IMR-90 (cell line): ENCODE results near the gene ME2. TPM values are rescaled to one million over a fixed set of nuclear protein-coding genes. Genes with fewer than 3 reads are reported as not detected.

Experiments
- ATAC-seq: fragments of 200-7000 bp; cut with Tn5 transposase; 2 replicates; pipeline ENCODE4 v1.9.1; 2020; ENCODE audit warnings: low read depth, mild to moderate bottlenecking, moderate library complexity
- BruUV-seq: library from RNA; stranded (reverse); fragments of 400-500 nt; replicated peaks from 2 replicates; lab custom pipeline; 2021; lab: Mats Ljungman, UMichigan
- CTCF ChIA-PET: fragments of 300-600 bp; formaldehyde crosslinking; extraction: SDS; loops from one replicate; lab custom pipeline; 2021; ENCODE audit warnings: antibody characterized with exemption; lab: Yijun Ruan, JAX
- POLR2A ChIA-PET: fragments of 300-600 bp; sonication (Branson Sonifier 250); formaldehyde crosslinking; loops from one replicate; lab custom pipeline; 2022; ENCODE audit warnings: antibody characterized with exemption; ENCODE audit not compliant: unreplicated experiment; lab: Charles Lee
- DNase-seq: peaks from one replicate; pipeline ENCODE4 v3.0.0; 2013
- H2AFZ ChIP-seq: replicated peaks from 2 replicates; pipeline ENCODE3; 2013; ENCODE audit warnings: low read length, mild to moderate bottlenecking; ENCODE audit not compliant: poor library complexity
- H2AK5ac ChIP-seq: 2 replicates; pipeline ENCODE4 v1.6.1; 2013; ENCODE audit warnings: low read depth, low read length, inconsistent platforms
- H2AK9ac ChIP-seq: replicated peaks from 2 replicates; pipeline ENCODE3; 2013; ENCODE audit warnings: mild to moderate bottlenecking, low read depth, low read length, moderate library complexity; ENCODE audit not compliant: poor library complexity
- H2BK120ac ChIP-seq: 2 replicates; pipeline ENCODE4 v1.6.1; 2013; ENCODE audit warnings: low read depth, low read length, inconsistent platforms
- H2BK15ac ChIP-seq: 3 replicates; pipeline ENCODE4 v1.6.1; 2013; ENCODE audit warnings: low read depth, low read length, inconsistent platforms
- H2BK20ac ChIP-seq: 2 replicates; pipeline ENCODE4 v1.6.1; 2013; ENCODE audit warnings: low read depth, mild to moderate bottlenecking, inconsistent platforms, low read length, moderate library complexity
- H2BK5ac ChIP-seq: 2 replicates; pipeline ENCODE4 v1.6.1; 2013; ENCODE audit warnings: mild to moderate bottlenecking, low read depth, low read length, inconsistent platforms; ENCODE audit not compliant: poor library complexity, severe bottlenecking
- H3K14ac ChIP-seq: replicated peaks from 2 replicates; pipeline ENCODE4 v1.6.1; 2013; ENCODE audit warnings: low read depth, low read length, inconsistent platforms
- H3K18ac ChIP-seq: 2 replicates; pipeline ENCODE4 v1.6.1; 2013; ENCODE audit warnings: low read depth, low read length, control low read depth
- H3K23ac ChIP-seq: 2 replicates; pipeline ENCODE4 v1.6.1; 2013; ENCODE audit warnings: low read depth, low read length, inconsistent platforms
- H3K27ac ChIP-seq: 2 replicates; pipeline ENCODE4 v1.5.1; 2013; ENCODE audit warnings: mild to moderate bottlenecking, control low read depth, low read length; ENCODE audit not compliant: insufficient read depth
- H3K27me3 ChIP-seq: 2 replicates; pipeline ENCODE4 v1.6.1; 2013; ENCODE audit warnings: low read length; ENCODE audit not compliant: control insufficient read depth, insufficient read depth
- H3K36me3 ChIP-seq: 2 replicates; pipeline ENCODE4 v1.6.1; 2013; ENCODE audit warnings: low read length, mixed read lengths; ENCODE audit not compliant: control insufficient read depth, insufficient read depth
- H3K4ac ChIP-seq: 2 replicates; pipeline ENCODE4 v1.6.1; 2013; ENCODE audit warnings: low read depth, low read length, inconsistent platforms
- H3K4me1 ChIP-seq: 2 replicates; pipeline ENCODE4 v1.6.1; 2013; ENCODE audit warnings: low read length, mixed read lengths; ENCODE audit not compliant: control insufficient read depth, insufficient read depth
- H3K4me2 ChIP-seq: 2 replicates; pipeline ENCODE4 v1.6.1; 2013; ENCODE audit warnings: low read depth, mild to moderate bottlenecking, control low read depth, low read length, moderate library complexity
- H3K4me3 ChIP-seq: 2 replicates; pipeline ENCODE4 v1.5.1; 2013; ENCODE audit warnings: low read depth, mild to moderate bottlenecking, control low read depth, low read length, moderate library complexity; ENCODE audit not compliant: insufficient read depth
- H3K56ac ChIP-seq: 2 replicates; pipeline ENCODE4 v1.6.1; 2013; ENCODE audit warnings: low read length, inconsistent platforms; ENCODE audit not compliant: insufficient read depth; ENCODE audit errors: extremely low read depth
- H3K79me1 ChIP-seq, 2 experiments: 2 replicates each; pipeline ENCODE4 v1.6.1; 2013; ENCODE audit warnings: low read length in 2 of 2, inconsistent platforms in 1 of 2, low read depth in 1 of 2
- H3K9ac ChIP-seq: 2 replicates; pipeline ENCODE4 v1.6.1; 2013; ENCODE audit warnings: low read depth, low read length, control low read depth
- H3K9me1 ChIP-seq: 2 replicates; pipeline ENCODE4 v1.6.1; 2013; ENCODE audit warnings: low read length, inconsistent platforms; ENCODE audit not compliant: insufficient read depth
- H3K9me3 ChIP-seq: 2 replicates; pipeline ENCODE4 v1.6.1; 2013; ENCODE audit warnings: low read length; ENCODE audit not compliant: control insufficient read depth, insufficient read depth
- H4K20me1 ChIP-seq: 2 replicates; pipeline ENCODE4 v1.6.1; 2013; ENCODE audit warnings: low read length, inconsistent platforms; ENCODE audit not compliant: insufficient read depth
- H4K5ac ChIP-seq: 2 replicates; pipeline ENCODE4 v1.6.1; 2013; ENCODE audit warnings: mild to moderate bottlenecking, low read depth, low read length, control low read depth
- H4K8ac ChIP-seq, 2 experiments: 2 replicates each; pipeline ENCODE4 v1.6.1; 2013; ENCODE audit warnings: low read depth in 2 of 2, low read length in 2 of 2, control low read depth in 1 of 2, inconsistent platforms in 1 of 2
- H4K91ac ChIP-seq: 2 replicates; pipeline ENCODE4 v1.6.1; 2013; ENCODE audit warnings: low read depth, low read length, inconsistent platforms; ENCODE audit not compliant: insufficient read depth
- CEBPB ChIP-seq: IDR thresholded peaks from 2 replicates; pipeline ENCODE4 v1.6.1; 2012; ENCODE audit warnings: low read depth, low read length, improper control_type of control experiment
- CHD1 ChIP-seq: IDR thresholded peaks from 2 replicates; pipeline ENCODE4 v1.6.1; 2012; ENCODE audit warnings: low read depth, low read length, improper control_type of control experiment
- MAFK ChIP-seq: IDR thresholded peaks from 2 replicates; pipeline ENCODE4 v1.6.1; 2012; ENCODE audit warnings: low read depth, low read length, improper control_type of control experiment
- MXI1 ChIP-seq: IDR thresholded peaks from 2 replicates; pipeline ENCODE4 v1.6.1; 2012; ENCODE audit warnings: low read depth, mild to moderate bottlenecking, low read length, moderate library complexity, borderline replicate concordance
- NFE2L2 ChIP-seq: fragments of 150-350 bp; IDR thresholded peaks from 2 replicates; pipeline ENCODE4 v1.6.1; 2016; ENCODE audit warnings: low read depth, mild to moderate bottlenecking, low read length
- RAD21 ChIP-seq: IDR thresholded peaks from 2 replicates; pipeline ENCODE4 v1.6.1; 2012; ENCODE audit warnings: low read length, improper control_type of control experiment
- RCOR1 ChIP-seq: IDR thresholded peaks from 2 replicates; pipeline ENCODE4 v1.6.1; 2012; ENCODE audit warnings: mild to moderate bottlenecking, low read length, improper control_type of control experiment; ENCODE audit not compliant: insufficient replicate concordance
- SMC3 ChIP-seq: fragments of 150-350 bp; IDR thresholded peaks from 2 replicates; pipeline ENCODE4 v1.6.1; 2016; ENCODE audit warnings: low read depth, mild to moderate bottlenecking, antibody characterized with exemption, low read length, moderate library complexity
- WGBS, 2 experiments: methylation state at CpG; one replicate each; pipeline versions ENCODE4 v1.1.5 to v1.1.7; 2013; ENCODE audit warnings: missing lambda C conversion rate in 2 of 2; ENCODE audit not compliant: insufficient read length in 1 of 2; ENCODE audit errors: extremely low coverage in 2 of 2; 5-methylcytosine and 5-hydroxymethylcytosine counted together
- dilution Hi-C: fragments of 300-500 bp; cut with HindIII; formaldehyde crosslinking; loops from one replicate; pipeline ENCODE4 v1.14.3; 2018; ENCODE audit warnings: low sequenced_read_pairs; ENCODE audit not compliant: unreplicated experiment
- in situ Hi-C: fragments of 300-500 bp; cut with MboI; formaldehyde crosslinking; loops from 3 replicates; pipeline ENCODE4 v1.14.3; 2019; ENCODE audit warnings: low sequenced_read_pairs, inconsistent platforms, mixed read lengths
- intact Hi-C: fragments of 100-400 bp; cut with micrococcal nuclease; formaldehyde crosslinking; loops from 2 replicates; pipeline ENCODE4 v1.10.0; 2022
- polyA plus RNA-seq, 3 experiments: library from polyadenylated mRNA; depleted of rRNA; stranded (reverse); fragments of >200 nt; gene quantifications; 2 replicates each; pipeline ENCODE4 v1.2.3, GENCODE V29; 2012; ENCODE audit warnings: low replicate concordance in 1 of 3
- total RNA-seq: library from RNA; depleted of rRNA; stranded (reverse); fragments of >200 nt; gene quantifications from 2 replicates; pipeline ENCODE4 v1.2.3, GENCODE V29; 2012
- TF ChIP-seq, protein P1 (sequence below): fragments of 150-350 bp; IDR thresholded peaks from 2 replicates; pipeline ENCODE4 v1.6.1; 2016; ENCODE audit warnings: low read depth, mild to moderate bottlenecking, low read length, moderate library complexity, borderline replicate concordance
- TF ChIP-seq, protein P2 (sequence below): conservative IDR thresholded peaks from 2 replicates; pipeline ENCODE4 v1.5.1; 2012; ENCODE audit warnings: mild to moderate bottlenecking, low read depth, low read length, improper control_type of control experiment

ME2 gene
- total and polyA plus RNA-seq, 2 of the 4 experiments (the other 2 are of a cell fraction): 29.7 to 32.6 TPM

DNA sequence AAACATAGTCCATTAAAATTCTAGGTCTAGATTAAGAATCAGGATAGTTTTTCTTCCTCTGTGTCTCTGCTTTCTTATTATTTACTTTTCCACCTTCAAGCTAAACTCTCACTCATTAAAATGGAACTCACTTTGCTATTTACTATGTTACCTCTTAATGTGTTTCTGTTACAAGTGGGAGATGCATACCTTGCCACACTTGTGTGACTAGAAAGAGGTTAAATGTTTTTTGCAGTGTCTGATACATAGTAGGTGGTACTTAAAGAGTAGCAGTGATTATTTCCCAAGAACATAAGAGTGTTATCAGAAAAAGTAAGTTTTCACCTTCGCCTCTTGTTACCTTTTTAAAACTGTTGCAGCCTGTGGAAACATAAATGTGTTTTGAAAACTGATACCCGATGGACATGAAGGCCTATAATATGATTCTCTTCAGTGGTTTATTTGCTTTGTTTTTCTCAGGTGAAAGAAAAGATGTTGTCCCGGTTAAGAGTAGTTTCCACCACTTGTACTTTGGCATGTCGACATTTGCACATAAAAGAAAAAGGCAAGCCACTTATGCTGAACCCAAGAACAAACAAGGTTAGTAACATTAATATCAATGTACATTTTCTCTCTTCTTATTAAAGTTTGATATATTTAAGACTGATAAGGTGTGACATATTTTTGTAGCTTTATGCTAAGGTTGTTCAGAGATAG lies 16.6 kb downstream of the ME2 start:
- H2BK20ac ChIP-seq: no peak overlapping the region
- H3K27ac ChIP-seq: no peak overlapping the region
- H3K9me1 ChIP-seq: no peaks in the 10 kb centered on the region
- H3K4me2 ChIP-seq: no peak overlapping the region
- H3K4me3 ChIP-seq: no peak overlapping the region
- peaks cover 2% of the 10 kb centered on the region for H3K36me3 ChIP-seq
- TF ChIP-seq RCOR1 (no peak), RAD21 (no peak), NFE2L2 (no peak), SMC3 (no peak), CEBPB (no peak), MAFK (no peak), CHD1 (no peak), MXI1 (no peak)
- TF ChIP-seq, protein P1, sequence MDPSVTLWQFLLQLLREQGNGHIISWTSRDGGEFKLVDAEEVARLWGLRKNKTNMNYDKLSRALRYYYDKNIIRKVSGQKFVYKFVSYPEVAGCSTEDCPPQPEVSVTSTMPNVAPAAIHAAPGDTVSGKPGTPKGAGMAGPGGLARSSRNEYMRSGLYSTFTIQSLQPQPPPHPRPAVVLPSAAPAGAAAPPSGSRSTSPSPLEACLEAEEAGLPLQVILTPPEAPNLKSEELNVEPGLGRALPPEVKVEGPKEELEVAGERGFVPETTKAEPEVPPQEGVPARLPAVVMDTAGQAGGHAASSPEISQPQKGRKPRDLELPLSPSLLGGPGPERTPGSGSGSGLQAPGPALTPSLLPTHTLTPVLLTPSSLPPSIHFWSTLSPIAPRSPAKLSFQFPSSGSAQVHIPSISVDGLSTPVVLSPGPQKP: no peak
- TF ChIP-seq, protein P2, sequence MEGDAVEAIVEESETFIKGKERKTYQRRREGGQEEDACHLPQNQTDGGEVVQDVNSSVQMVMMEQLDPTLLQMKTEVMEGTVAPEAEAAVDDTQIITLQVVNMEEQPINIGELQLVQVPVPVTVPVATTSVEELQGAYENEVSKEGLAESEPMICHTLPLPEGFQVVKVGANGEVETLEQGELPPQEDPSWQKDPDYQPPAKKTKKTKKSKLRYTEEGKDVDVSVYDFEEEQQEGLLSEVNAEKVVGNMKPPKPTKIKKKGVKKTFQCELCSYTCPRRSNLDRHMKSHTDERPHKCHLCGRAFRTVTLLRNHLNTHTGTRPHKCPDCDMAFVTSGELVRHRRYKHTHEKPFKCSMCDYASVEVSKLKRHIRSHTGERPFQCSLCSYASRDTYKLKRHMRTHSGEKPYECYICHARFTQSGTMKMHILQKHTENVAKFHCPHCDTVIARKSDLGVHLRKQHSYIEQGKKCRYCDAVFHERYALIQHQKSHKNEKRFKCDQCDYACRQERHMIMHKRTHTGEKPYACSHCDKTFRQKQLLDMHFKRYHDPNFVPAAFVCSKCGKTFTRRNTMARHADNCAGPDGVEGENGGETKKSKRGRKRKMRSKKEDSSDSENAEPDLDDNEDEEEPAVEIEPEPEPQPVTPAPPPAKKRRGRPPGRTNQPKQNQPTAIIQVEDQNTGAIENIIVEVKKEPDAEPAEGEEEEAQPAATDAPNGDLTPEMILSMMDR: no peak
- H3K4me1 ChIP-seq: no peaks in the 10 kb centered on the region
- no peak overlapping the region for H2BK120ac ChIP-seq
- in situ Hi-C loops: no loop called here
- H3K23ac ChIP-seq: no peak overlapping the region
- H3K9ac ChIP-seq: no peak overlapping the region
- dilution Hi-C loops: no loop called here
- intact Hi-C loops: no loop called here
- no peak overlapping the region for H2AK9ac ChIP-seq
- no peak overlapping the region for H3K4ac ChIP-seq
- no TSS peak for BruUV-seq
- H2BK5ac ChIP-seq: no peak overlapping the region
- H3K27me3 ChIP-seq: no peaks in the 10 kb centered on the region
- H4K91ac ChIP-seq: no peak overlapping the region
- H4K20me1 ChIP-seq: no peaks in the 10 kb centered on the region
- no peak overlapping the region for H3K56ac ChIP-seq
- no CpG with 5 or more reads among the region's 4 CpGs for WGBS, 2 experiments
- no peak overlapping the region for H3K18ac ChIP-seq
- H4K5ac ChIP-seq: no peak overlapping the region
- DNase-seq (no peak), ATAC-seq (no peak)
- H4K8ac ChIP-seq: no peak overlapping the region
- no peak overlapping the region for H2AFZ ChIP-seq
- H3K9me3 ChIP-seq: no peaks in the 10 kb centered on the region
- H3K79me1 ChIP-seq: peaks cover 5% of the 10 kb centered on the region in 2 experiments; a peak in 2 of 4 replicates
- POLR2A ChIA-PET: no interaction called here
- H2BK15ac ChIP-seq: no peak overlapping the region
- H3K14ac ChIP-seq: no peak overlapping the region
- no peak overlapping the region for H2AK5ac ChIP-seq
- CTCF ChIA-PET: interaction anchor here (1.3 kb wide), 1 partner anchor 156 kb away, joined by 4 read pairs; no protein-coding TSS in a partner anchor
